ENCODE measurements around the gene NIN.

GRCh38 chr14:50734950-50735695, 95.8 kb downstream of the NIN start:
- TF ChIP-seq, protein P1, sequence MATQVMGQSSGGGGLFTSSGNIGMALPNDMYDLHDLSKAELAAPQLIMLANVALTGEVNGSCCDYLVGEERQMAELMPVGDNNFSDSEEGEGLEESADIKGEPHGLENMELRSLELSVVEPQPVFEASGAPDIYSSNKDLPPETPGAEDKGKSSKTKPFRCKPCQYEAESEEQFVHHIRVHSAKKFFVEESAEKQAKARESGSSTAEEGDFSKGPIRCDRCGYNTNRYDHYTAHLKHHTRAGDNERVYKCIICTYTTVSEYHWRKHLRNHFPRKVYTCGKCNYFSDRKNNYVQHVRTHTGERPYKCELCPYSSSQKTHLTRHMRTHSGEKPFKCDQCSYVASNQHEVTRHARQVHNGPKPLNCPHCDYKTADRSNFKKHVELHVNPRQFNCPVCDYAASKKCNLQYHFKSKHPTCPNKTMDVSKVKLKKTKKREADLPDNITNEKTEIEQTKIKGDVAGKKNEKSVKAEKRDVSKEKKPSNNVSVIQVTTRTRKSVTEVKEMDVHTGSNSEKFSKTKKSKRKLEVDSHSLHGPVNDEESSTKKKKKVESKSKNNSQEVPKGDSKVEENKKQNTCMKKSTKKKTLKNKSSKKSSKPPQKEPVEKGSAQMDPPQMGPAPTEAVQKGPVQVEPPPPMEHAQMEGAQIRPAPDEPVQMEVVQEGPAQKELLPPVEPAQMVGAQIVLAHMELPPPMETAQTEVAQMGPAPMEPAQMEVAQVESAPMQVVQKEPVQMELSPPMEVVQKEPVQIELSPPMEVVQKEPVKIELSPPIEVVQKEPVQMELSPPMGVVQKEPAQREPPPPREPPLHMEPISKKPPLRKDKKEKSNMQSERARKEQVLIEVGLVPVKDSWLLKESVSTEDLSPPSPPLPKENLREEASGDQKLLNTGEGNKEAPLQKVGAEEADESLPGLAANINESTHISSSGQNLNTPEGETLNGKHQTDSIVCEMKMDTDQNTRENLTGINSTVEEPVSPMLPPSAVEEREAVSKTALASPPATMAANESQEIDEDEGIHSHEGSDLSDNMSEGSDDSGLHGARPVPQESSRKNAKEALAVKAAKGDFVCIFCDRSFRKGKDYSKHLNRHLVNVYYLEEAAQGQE (IDR thresholded peaks at IDR 0.05; ENCODE audit: insufficient read depth in 1 of 2, low read depth in 2 of 2, low read length in 1 of 2): no peak
- TF ChIP-seq, protein P2, sequence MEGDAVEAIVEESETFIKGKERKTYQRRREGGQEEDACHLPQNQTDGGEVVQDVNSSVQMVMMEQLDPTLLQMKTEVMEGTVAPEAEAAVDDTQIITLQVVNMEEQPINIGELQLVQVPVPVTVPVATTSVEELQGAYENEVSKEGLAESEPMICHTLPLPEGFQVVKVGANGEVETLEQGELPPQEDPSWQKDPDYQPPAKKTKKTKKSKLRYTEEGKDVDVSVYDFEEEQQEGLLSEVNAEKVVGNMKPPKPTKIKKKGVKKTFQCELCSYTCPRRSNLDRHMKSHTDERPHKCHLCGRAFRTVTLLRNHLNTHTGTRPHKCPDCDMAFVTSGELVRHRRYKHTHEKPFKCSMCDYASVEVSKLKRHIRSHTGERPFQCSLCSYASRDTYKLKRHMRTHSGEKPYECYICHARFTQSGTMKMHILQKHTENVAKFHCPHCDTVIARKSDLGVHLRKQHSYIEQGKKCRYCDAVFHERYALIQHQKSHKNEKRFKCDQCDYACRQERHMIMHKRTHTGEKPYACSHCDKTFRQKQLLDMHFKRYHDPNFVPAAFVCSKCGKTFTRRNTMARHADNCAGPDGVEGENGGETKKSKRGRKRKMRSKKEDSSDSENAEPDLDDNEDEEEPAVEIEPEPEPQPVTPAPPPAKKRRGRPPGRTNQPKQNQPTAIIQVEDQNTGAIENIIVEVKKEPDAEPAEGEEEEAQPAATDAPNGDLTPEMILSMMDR (IDR thresholded peaks at IDR 0.05): no peak
